Measurements from ENCODE around the gene IGFLR1.
"Not testable (repeated sequence)": the region's sequence is repeated elsewhere in the genome, so short reads cannot be mapped to it uniquely, and the experiment has no call there.

Gene IGFLR1

DNA sequence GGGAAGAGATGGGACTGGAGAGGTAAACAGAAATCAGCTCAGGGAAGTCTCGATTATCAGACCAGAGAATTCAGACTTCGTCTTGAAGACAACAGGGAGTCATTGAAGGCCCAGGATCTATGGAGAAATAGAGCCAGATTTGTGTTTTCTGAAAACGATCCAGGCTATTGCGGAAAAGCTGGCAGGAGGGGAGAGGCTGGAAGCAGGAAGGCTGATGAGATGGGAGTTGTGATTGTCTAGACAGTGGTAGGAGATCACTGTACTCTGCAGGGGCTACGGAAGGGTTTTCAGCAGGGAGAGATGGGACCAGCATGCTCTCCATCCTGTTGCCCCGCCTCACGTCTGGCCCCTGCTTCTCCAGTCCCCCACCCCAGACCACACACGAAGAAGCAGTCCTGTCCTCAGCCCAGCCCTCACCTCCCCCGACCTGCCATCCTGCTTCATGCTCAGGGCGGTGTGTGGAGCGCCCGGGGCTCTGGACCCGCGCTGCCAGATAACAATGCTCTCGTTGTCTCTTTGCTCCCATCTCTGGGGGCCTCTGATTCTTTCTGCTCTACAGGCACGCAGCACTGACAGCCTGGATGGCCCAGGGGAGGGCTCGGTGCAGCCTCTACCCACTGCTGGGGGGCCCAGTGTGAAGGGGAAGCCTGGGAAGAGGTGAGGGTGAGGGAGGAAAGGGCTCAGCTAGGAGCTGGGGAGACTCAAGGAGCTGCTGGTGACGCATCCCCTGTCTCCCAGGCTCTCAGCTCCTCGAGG is 35.0 kb upstream of the IGFLR1 start:
- DNase-seq (ENCODE audit: low spot score): no peak

DNA sequence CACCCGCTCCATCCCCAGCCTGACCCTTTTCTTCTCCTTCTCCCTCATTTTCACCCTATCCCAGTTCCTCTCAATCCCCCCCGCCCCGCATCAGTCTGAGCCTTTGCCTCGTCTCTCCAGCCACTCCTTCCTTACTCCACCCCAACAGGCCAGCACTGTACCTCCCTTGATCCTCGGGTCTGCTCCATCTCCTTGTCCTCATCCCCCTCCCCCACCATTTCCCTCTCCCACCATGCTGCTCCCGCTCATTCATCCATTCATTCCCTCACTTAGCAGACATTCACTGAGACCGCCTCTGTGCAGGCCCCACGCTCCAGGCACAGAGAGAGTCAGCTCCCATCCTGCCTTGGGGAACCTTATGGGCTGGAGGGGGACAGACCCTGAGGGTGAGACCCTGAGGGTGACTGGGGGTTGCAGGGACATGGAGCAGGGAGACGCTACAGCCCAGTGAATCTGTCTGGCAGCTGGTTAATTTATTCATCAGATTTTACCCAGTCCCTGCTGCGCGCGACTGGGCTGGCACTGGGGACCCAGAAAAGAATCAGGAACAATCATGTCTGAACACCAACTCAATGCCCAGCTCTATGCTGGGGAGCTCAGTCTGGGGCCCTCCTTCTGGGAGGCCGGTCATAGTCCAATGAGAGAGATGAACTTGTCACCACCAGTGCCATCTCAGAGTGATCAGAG is 34.0 kb upstream of the IGFLR1 start:
- DNase-seq (ENCODE audit: low spot score): no peak

GRCh38 chr19:35775298-35776101 is 33.2 kb upstream of the IGFLR1 start, which contains the start of gene ARHGAP33:
ARHGAP33 (plus strand) TSS chr19:35775564; CDS start chr19:35775659, 95 bp downstream.
- DNase-seq (ENCODE audit: low spot score): peak; percentile 98

- DNase-seq (ENCODE audit: low spot score): no peak
These were observed 32.7 kb upstream of the IGFLR1 start for GRCh38 chr19:35775046-35775297.

- DNase-seq (ENCODE audit: low spot score): no peak
These were observed 32.2 kb upstream of the IGFLR1 start for GRCh38 chr19:35774274-35775045.

DNA sequence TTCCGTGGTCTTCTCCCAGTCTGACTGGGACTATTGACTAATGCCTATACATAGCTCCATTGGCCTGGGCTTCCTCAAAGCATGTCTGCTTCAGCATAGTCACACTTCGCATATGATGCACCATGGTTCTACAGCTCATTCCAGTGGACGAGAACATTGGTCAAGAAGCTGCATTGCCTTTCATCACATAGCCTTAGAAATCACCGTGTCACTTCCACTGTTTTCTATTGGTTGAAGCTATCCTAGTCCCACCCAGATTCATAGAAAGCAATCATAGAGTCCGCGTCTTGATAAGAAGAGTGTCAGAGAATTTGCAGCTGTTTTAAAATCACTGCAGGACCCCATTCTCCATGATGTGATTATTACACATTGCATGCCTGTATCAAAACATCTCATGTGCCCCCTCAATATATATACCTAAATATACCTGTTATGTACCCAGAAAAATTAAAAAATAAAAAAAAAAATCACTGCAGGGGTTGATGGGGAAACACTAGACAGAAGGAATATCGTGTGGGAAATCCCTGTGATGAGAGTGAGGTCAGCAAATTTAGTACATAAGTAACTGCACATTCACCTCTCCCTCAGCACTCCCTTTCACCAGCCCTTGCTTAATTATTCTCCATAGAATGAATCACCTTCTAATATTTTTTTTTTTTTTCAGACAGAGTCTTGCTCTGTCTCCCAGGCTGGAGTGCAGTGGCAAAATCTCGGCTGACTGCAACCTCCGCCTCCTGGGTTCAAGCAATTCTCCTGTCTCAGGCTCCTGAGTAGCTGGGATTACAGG is 31.0 kb upstream of the IGFLR1 start:
- peak; percentile 54 for DNase-seq (ENCODE audit: low spot score)

GRCh38 chr19:35772362-35772761 is 30.1 kb upstream of the IGFLR1 start:
- DNase-seq (ENCODE audit: low spot score): not testable (repeated sequence)

DNA sequence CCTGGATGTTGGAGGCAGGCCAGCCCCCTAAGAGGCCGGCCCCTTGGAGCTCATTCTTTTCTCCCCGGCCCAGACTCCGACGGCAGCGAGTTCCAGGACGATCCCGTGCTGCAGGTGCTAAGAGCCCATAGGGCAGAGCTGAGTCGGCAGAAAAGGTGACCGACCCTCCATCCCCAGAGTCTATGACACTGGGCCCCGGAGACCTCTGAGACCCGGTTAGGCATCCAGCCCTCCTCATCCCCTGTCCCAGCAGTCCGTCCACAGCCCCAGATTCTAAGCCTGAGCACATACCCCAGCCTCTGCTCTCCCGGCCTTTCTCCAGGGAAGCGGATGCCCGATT is 25.8 kb upstream of the IGFLR1 start:
- DNase-seq (ENCODE audit: low spot score): no peak

DNA sequence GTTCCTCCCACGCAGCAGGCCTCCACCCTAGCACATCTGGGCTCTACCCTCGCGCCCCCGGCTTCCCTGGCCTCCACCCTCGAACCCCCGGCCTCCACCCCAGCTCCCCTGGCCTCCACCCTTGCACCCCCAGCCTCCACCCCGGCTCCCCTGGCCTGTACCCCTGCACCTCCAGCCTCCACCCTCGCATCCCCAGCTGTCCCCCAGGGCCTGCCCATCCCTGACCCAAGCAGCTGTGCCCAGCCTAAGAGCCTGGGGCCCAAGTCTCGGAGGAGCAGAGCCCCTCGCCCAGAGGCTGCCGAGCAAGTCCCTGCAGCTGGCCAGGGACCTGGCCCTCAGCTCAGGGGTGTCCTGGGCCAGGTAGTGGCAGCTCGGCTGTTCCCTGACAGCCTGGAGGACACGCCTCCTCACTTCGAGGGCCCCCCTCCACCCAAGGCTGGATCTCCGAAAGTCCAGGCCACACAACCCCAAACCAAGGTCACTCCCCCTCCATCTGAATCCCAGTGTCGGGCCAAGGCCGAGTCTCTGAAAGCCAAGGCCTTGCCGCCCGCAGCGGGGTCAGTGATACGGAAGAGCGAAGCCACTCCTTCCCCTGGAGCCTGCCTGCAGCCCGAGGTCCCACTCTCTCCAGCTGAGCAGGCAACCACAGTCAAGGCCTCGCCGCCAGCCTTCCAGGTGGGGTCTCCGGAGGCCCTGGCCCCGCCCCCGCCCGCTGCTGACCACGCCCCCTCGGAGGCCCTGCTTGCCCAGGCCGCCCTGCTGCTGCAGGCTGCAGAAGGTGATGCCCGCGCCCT is 25.2 kb upstream of the IGFLR1 start:
- no peak for DNase-seq (ENCODE audit: low spot score)

DNA sequence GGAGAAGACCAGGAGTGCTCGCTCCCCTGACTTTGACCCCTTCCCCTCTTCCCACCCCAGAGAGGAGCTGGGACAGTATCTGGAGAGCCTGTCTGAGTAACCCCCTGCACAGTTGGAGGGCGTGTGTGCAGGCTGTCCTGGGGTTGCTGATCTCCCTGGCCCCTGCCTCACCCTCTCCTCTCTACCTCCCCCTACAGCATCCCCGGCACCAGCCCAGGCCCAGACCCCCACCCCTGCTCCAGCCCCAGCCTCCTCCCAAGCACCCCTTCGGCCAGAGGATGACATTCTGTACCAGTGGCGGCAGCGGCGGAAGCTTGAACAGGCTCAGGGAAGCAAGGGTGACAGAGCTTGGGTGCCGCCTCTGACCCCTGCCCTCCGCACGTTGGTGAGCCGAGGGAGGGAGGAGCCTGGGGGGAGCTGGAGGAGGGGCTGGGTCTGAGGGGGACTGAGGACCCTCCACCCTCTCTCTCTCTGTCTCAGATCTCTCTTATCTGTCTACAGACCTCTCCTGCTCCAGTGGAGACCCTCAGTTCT is 24.4 kb upstream of the IGFLR1 start:
- no peak for DNase-seq (ENCODE audit: low spot score)

GRCh38 chr19:35764432-35765315 is 22.4 kb upstream of the IGFLR1 start:
- no peak for DNase-seq (ENCODE audit: low spot score)

DNA sequence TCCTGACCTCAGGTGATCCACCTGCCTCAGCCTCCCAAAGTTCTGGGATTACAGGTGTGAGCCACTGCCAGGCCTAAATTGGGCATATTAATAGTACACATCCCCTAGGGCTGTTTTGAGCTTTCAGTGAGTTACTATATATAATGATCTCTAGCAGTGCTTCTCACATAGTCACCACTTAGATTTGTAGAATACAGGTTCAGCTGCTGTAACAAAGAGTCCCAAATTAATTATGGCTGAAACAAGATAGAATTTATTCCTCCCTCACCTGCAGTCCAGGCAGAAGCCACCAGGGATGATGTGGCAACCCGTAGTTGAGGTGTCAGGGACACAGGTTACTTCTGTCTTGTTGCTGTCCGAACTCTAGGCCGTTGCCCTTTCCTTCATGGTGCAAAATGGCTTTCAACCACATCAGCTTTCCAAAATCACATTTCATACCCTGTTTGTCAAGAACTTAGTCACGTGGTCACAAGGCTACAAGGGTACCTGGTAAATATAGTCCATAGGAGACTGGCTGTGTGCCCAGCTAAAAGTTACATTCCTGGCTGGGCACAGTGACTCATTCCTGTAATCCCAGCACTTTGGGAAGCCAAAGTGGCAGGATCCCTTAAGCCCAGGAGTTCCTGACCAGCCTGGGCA is 18.6 kb upstream of the IGFLR1 start:
- DNase-seq (ENCODE audit: low spot score): no peak

DNA sequence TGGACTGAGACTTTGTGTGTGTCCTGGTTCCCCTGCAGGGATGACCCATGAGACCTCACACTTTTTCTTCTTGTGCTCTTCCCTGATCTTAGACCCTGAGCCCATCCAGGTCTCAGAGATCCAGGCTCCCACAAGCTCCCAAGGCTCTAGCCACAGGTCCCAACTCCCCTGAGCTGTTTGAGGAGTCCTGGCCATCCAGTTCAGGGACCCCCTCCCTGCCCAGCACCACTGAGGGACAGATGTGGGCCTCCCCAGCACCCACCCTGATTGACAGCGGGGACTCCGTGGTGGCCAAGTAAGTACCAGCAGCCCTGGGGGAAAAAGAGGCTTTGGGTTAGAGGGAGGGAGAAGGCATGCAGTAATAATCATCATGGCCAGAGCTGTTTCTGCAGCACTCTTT is 17.4 kb upstream of the IGFLR1 start:
- DNase-seq (ENCODE audit: low spot score): no peak

DNA sequence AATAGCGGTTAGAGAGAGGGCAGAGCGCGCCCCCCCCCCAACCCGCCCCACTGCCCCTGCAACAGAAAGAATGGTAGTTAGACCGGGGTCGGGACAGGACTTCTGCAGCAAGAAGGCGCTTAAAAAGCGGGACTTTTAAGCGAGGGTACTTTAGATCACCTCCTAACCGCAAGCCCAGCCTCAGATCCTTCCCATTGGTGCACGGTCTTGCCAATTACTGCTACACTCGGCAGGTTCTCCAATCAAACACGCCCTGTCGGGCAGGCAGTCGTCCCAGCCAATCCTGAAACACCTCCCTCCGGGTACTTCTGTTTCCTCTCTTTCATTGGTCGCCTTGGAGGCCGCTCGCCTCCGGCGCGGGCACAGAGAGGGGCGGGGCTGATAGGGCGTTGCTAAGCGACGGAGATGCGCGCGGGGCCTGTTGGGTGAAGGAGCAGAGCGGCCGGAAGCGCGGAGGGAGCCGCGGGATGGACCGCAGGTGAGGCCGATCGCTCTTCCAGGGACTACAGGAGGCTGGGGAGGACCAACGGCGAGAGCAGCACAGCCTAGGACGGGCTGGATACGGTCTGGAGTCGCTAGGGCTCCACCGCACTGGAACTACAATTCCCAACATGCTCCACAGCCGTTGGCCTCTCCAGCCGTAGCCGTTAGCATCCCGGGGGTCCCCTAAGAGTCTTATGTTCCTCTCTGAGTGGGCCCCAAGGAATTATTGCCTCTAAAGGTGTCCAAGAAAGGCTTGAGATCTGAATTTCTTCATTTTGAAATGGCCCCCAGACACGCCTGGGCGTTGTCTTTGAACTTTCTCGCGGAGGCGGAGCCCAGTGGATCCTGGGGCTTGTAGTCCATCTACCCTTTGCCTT is 15.7 kb upstream of the IGFLR1 start, which contains the start of gene PROSER3:
Gene PROSER3, plus strand, starts transcription at position 428 of the 860 bp plus-strand sequence. Its CDS starts 40 bp downstream, at position 468.
- DNase-seq (ENCODE audit: low spot score): peak; percentile 99

- DNase-seq (ENCODE audit: low spot score): peak; percentile 91
These were observed 15.0 kb upstream of the IGFLR1 start for GRCh38 chr19:35757231-35757748.

DNA sequence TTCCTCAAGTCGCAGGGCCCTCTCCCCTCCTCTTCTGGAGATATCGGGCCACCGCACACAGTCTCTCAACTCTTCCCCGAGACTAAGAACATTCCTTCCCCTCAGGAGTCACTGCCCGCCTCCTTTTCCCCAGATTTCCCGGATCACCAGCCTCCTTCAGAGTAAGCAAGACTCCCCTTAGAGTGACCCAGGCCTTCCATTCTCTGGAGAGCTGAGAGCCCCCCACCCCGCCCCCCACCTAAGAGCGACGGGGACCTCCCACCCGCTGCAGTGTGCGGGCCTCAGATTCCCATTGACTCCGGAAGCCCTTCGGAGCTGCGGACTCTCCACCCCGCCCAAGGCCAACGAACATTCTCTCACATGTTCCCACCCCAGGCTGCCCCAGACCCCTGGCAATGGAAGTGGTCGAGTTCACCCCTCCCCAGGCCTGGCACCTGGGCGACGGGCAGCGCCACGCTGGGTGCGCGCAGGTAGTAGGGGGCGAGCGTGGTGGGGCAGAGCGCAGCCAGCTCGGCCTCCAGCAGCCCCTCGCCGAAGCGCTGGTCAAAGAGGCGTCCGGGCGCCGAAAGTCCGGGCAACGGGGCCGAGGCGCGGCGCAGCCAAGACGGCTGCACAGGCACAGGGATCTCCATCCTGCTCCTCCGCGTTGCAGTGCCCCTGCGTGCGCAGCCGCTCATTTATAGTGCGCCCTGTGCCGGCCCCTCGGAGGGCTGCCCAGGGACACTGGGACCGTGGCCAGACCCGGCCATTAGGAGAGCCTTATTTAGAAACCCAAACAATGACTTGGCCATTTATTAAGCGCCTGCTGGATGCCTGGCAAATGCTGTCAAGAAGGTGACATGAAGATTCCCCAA is 14.4 kb upstream of the IGFLR1 start, which contains the start of gene HSPB6:
Gene HSPB6, minus strand, starts transcription at position 653 of the 854 bp plus-strand sequence. Its CDS starts 21 bp downstream, at position 632.
- DNase-seq (ENCODE audit: low spot score): peak; percentile 75
